ENCODE data around the gene S100A16.

- no peak for TF ChIP-seq CTCF (conservative IDR thresholded peaks at IDR 0.05 in 1 of 2, IDR thresholded peaks at IDR 0.05 in 1 of 2; ENCODE audit: low read depth in 1 of 2, low read length in 2 of 2)
- no peak for TF ChIP-seq EZH2 (IDR thresholded peaks at IDR 0.05; ENCODE audit: low read length, missing control alignments)
These were observed 46.7 kb upstream of the S100A16 start for GRCh38 chr1:153659656-153660055.
